ENCODE measurements around the gene RBM7. TPM values are rescaled to one million over a fixed set of nuclear protein-coding genes. Genes with fewer than 3 reads are reported as not detected.
A peak's percentile ranks its signal among the peaks of the same experiment; 100 is the strongest.

RBM7 gene
- total RNA-seq, 1 donor from 2014 or later: 52.4 TPM

DNA sequence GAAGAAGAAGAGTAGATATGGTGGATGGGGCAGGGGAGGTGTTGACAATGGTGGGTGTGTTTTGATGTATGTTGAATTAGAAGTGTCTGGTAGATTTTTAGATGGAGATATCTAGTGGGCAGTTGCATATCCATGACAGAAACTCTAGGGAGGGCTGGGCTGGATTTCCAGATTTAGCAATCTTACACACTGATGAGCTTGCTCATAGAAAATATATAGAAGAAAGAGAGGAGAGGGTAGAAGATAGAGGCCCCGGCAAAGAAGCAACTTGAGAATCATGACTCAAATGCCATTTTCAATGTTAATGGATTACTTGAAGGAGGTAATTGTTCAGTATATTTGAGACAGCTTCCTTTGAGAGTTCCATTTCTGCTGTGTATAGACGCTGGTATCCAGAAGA is 47.0 kb downstream of the RBM7 start:
- DNase-seq (ENCODE audit: low read depth in 2 of 2): no peak

- DNase-seq (ENCODE audit: low read depth in 2 of 2): no peak
Observed at GRCh38 chr11:114447892-114448291, 47.4 kb downstream of the RBM7 start.

- peak in 1 of 2 donors; percentile 6 for DNase-seq (ENCODE audit: low read depth in 2 of 2)
Observed at GRCh38 chr11:114448749-114449482, 48.5 kb downstream of the RBM7 start.

DNA sequence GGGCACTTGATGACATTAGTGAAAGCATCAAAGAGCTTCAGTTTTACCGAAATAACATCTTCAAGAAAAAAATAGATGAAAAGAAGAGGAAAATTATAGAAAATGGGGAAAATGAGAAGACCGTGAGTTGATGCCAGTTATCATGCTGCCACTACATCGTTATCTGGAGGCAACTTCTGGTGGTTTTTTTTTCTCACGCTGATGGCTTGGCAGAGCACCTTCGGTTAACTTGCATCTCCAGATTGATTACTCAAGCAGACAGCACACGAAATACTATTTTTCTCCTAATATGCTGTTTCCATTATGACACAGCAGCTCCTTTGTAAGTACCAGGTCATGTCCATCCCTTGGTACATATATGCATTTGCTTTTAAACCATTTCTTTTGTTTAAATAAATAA is 49.4 kb downstream of the RBM7 start:
- DNase-seq (ENCODE audit: low read depth in 2 of 2): no peak

GRCh38 chr11:114452399-114452798 is 51.9 kb downstream of the RBM7 start:
- no peak for DNase-seq (ENCODE audit: low read depth in 2 of 2)

Other genes with a start within 250 kb of the RBM7 start
- gene NNMT, start 104.3 kb upstream of the RBM7 start, total RNA-seq: 200 and 316 TPM in 2 replicates
- 2.6 and 3.6 TPM in 2 replicates for gene C11orf71, start 155 bp upstream of the RBM7 start, total RNA-seq
- gene REXO2, start 38.8 kb downstream of the RBM7 start, total RNA-seq: 115 and 149 TPM in 2 replicates
- gene NXPE1, start 159.2 kb downstream of the RBM7 start, total RNA-seq: not detected in 2 replicates
- not detected in 2 replicates for gene NXPE4, start 195.1 kb downstream of the RBM7 start, total RNA-seq